Stimulated activated naive CD8-positive, alpha-beta T cell treated with anti-CD3 and anti-CD28 coated beads, Interleukin-15, Interleukin-2, amounts not matched to agents 100 ng/mL and 50 ng/mL, for 24 hours (primary cell): ENCODE data around the gene ABR.
"Not testable (repeated sequence)": the region's sequence is repeated elsewhere in the genome, so short reads cannot be mapped to it uniquely, and the experiment has no call there.

Experiments used
- H3K27ac Mint-ChIP-seq: one replicate; pipeline ENCODE4 v1.8.0; 2021; ENCODE audit warnings: mild to moderate bottlenecking, mixed read lengths
- H3K27me3 Mint-ChIP-seq: one replicate; pipeline ENCODE4 v1.8.0; 2021; ENCODE audit warnings: mixed read lengths
- H3K36me3 Mint-ChIP-seq: one replicate; pipeline ENCODE4 v1.8.0; 2021; ENCODE audit warnings: low read depth, mixed read lengths
- H3K4me1 Mint-ChIP-seq: one replicate; pipeline ENCODE4 v1.8.0; 2021; ENCODE audit warnings: low read depth, mixed read lengths
- H3K4me3 Mint-ChIP-seq: one replicate; pipeline ENCODE4 v1.8.0; 2021; ENCODE audit warnings: mild to moderate bottlenecking, mixed read lengths
- H3K9me3 Mint-ChIP-seq: one replicate; pipeline ENCODE4 v1.8.0; 2021; ENCODE audit warnings: mixed read lengths

ABR gene

GRCh38 chr17:1074886-1075605 lies 104.7 kb downstream of the ABR start:
- H3K27ac Mint-ChIP-seq, result no peak overlapping the region
- H3K27me3 Mint-ChIP-seq, result no peaks in the 10 kb centered on the region
- no peaks in the 10 kb centered on the region for H3K4me1 Mint-ChIP-seq
- no peak overlapping the region for H3K4me3 Mint-ChIP-seq
- no peaks in the 10 kb centered on the region for H3K36me3 Mint-ChIP-seq
- no peaks in the 10 kb centered on the region for H3K9me3 Mint-ChIP-seq

DNA sequence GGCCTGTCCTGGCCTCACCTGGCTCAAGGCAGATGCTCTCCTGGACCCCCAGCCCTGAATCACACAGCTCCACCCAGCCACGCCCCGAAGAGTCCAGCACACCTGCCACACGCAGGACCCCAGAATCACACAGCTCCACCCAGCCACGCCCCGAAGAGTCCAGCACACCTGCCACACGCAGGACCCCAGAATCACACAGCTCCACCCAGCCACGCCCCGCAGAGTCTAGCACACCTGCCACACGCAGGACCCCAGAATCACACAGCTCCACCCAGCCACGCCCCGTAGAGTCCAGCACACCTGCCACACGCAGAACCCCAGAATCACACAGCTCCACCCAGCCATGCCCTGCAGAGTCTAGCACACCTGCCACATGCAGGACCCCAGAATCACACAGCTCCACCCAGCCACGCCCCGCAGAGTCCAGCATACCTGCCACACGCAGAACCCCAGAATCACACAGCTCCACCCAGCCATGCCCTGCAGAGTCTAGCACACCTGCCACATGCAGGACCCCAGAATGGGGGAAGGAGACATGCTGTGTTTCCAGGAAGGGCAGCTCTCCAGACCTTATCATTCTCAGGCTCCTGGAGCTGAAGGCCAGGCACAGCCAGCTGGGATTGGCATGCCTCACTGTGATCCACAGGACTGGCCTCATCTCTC lies 105.7 kb downstream of the ABR start:
- not testable (repeated sequence) for H3K36me3 Mint-ChIP-seq, H3K27me3 Mint-ChIP-seq, H3K9me3 Mint-ChIP-seq, H3K4me1 Mint-ChIP-seq, H3K4me3 Mint-ChIP-seq, H3K27ac Mint-ChIP-seq

DNA sequence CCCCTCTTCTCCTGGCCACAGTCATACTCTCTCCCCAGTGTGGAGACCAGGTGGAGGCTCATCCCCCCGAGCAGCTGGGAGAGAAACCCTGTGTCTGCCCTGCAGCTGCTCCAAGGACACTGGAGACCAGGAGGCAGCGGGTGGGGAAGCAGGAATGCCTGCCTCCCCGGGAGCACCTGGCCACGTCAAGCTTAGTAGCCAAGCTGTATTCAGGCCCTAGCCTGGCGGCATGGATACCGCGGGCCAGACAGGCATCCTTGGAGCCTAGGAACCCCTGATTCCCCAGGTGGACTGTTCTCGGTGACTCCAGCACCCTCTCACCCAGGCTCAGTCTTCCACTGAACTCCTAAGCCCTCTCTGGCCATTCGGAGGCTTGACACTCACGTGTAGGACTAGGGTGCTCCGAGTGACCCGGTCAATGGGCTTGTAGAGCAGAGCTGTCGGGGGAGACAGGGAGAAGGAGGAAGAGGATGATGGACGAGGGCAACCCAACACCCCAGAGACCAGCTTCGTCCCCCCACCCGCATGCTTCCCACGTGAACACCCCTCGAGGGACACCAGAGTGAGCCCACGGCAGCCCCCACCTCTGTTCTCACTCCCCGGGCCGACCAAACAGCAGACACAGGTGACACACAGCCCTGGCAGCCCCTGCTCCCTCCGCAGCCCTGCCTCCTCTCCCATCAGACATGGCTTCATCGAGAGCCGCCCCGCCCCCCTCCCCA lies 106.4 kb downstream of the ABR start:
- Mint-ChIP-seq H3K4me3 (no peak overlapping the region), H3K9me3 (no peaks in the 10 kb centered on the region), H3K27ac (no peak overlapping the region), H3K4me1 (no peaks in the 10 kb centered on the region), H3K36me3 (peaks cover 8% of the 10 kb centered on the region), H3K27me3 (no peaks in the 10 kb centered on the region)

- peaks cover 14% of the 10 kb centered on the region for H3K36me3 Mint-ChIP-seq
- no peak overlapping the region for H3K27ac Mint-ChIP-seq
These were observed 107.2 kb downstream of the ABR start for GRCh38 chr17:1072551-1072961.

DNA sequence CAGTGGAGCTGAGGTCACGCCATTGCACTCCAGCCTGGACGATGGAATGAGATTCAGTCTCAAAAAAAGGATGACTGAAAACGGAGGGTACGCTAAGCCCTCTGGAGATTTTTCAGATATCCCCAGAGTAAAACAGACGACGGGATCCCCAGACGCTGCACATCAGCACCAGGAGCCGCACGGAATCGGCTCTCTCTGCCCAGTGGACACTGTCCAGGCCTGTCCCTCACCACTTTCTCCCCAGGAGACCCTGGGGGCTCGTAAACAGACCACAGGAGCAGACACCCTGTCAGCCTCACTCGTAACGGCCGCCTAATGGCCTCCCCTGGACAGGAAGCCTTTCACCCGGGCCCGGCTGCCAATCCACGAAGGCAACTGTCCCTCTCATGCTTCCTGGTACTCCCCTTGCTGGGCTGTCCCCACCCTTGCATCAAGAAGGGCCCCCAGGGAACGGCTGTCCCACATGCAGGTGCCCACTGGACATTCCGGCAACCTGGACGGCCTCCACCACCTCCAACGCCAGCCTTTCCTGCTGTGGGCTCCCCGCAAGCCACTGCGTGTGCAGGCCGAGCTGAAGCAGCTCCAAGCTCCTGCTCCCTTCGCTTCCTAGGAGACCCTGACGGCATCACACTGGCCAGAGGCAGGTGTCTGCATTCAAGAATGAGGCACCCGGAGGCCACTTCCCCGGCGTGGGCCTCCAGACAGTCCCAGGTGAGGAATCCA lies 108.5 kb downstream of the ABR start:
- no peaks in the 10 kb centered on the region for H3K27me3 Mint-ChIP-seq
- no peaks in the 10 kb centered on the region for H3K9me3 Mint-ChIP-seq
- H3K36me3 Mint-ChIP-seq, result peaks cover 27% of the 10 kb centered on the region
- no peak overlapping the region for H3K4me3 Mint-ChIP-seq
- H3K4me1 Mint-ChIP-seq, result no peaks in the 10 kb centered on the region
- no peak overlapping the region for H3K27ac Mint-ChIP-seq

More at GRCh38 chr17:1072551-1072961, 107.2 kb downstream of the ABR start:
- no peaks in the 10 kb centered on the region for H3K27me3 Mint-ChIP-seq
- H3K4me3 Mint-ChIP-seq, result no peak overlapping the region
- H3K4me1 Mint-ChIP-seq, result no peaks in the 10 kb centered on the region
- no peaks in the 10 kb centered on the region for H3K9me3 Mint-ChIP-seq

GRCh38 chr17:1070411-1070810 lies 109.4 kb downstream of the ABR start:
- H3K4me1 Mint-ChIP-seq, result no peaks in the 10 kb centered on the region
- no peak overlapping the region for H3K4me3 Mint-ChIP-seq
- H3K27me3 Mint-ChIP-seq, result no peaks in the 10 kb centered on the region
- H3K9me3 Mint-ChIP-seq, result no peaks in the 10 kb centered on the region
- no peak overlapping the region for H3K27ac Mint-ChIP-seq
- H3K36me3 Mint-ChIP-seq, result peaks cover 35% of the 10 kb centered on the region

DNA sequence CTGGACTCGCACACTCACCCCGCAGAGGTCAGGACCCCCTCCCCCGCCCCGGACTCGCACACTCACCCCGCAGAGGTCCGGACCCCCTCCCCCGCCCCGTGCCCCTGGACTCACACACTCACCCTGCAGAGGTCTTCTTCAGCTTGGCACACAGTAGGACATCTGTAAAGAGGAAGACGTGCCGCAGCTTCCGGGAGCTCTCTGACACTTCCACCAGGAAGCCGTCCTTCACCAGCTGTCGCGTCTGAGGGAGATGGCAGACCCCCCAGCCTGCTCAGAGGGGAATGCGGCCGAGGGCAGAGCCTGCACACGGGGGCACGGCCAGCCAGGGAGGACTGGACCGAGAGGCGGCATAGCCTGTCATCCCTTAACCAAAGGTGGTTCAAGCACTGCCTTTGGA lies 109.9 kb downstream of the ABR start:
- H3K27me3 Mint-ChIP-seq, result no peaks in the 10 kb centered on the region
- H3K9me3 Mint-ChIP-seq, result no peaks in the 10 kb centered on the region
- H3K36me3 Mint-ChIP-seq, result peaks cover 36% of the 10 kb centered on the region
- H3K27ac Mint-ChIP-seq, result no peak overlapping the region
- no peak overlapping the region for H3K4me3 Mint-ChIP-seq
- H3K4me1 Mint-ChIP-seq, result no peaks in the 10 kb centered on the region

DNA sequence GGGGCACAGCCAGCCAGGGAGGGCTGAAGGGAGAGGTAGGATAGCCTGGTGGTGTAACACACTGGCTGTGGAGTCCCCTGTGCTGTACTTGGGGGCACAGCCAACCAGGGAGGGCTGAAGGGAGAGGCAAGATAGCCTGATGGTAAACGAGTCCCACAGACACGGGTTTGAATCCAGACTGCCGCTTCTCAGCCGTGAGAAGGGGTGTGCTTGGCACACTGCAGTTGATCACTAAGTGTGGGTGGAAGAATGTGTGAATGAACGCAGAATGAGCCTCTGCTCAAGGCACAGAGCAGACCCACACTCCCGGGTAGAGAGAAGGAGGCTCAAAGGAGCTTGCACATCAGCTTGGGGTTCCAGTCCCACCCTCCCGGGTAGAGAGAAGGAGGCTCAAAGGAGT lies 111.4 kb downstream of the ABR start:
- no peaks in the 10 kb centered on the region for H3K4me1 Mint-ChIP-seq
- H3K4me3 Mint-ChIP-seq, result no peak overlapping the region
- no peaks in the 10 kb centered on the region for H3K9me3 Mint-ChIP-seq
- peaks cover 36% of the 10 kb centered on the region for H3K36me3 Mint-ChIP-seq
- no peak overlapping the region for H3K27ac Mint-ChIP-seq
- no peaks in the 10 kb centered on the region for H3K27me3 Mint-ChIP-seq

- Mint-ChIP-seq H3K36me3 (peaks cover 36% of the 10 kb centered on the region), H3K27ac (no peak overlapping the region), H3K4me1 (no peaks in the 10 kb centered on the region), H3K27me3 (no peaks in the 10 kb centered on the region), H3K4me3 (no peak overlapping the region), H3K9me3 (no peaks in the 10 kb centered on the region)
These were observed 112.4 kb downstream of the ABR start for GRCh38 chr17:1067282-1067956.

- H3K9me3 Mint-ChIP-seq, H3K27ac Mint-ChIP-seq, H3K4me1 Mint-ChIP-seq, H3K4me3 Mint-ChIP-seq, H3K27me3 Mint-ChIP-seq: not testable (repeated sequence)
- peaks cover 41% of the 10 kb centered on the region for H3K36me3 Mint-ChIP-seq
These were observed 114.4 kb downstream of the ABR start for GRCh38 chr17:1065416-1065815.

- H3K9me3 Mint-ChIP-seq, result no peaks in the 10 kb centered on the region
- H3K36me3 Mint-ChIP-seq, result peaks cover 39% of the 10 kb centered on the region
- H3K27me3 Mint-ChIP-seq, result no peaks in the 10 kb centered on the region
- no peaks in the 10 kb centered on the region for H3K4me1 Mint-ChIP-seq
- no peak overlapping the region for H3K27ac Mint-ChIP-seq
- no peak overlapping the region for H3K4me3 Mint-ChIP-seq
These were observed 118.8 kb downstream of the ABR start for GRCh38 chr17:1060991-1061390.

DNA sequence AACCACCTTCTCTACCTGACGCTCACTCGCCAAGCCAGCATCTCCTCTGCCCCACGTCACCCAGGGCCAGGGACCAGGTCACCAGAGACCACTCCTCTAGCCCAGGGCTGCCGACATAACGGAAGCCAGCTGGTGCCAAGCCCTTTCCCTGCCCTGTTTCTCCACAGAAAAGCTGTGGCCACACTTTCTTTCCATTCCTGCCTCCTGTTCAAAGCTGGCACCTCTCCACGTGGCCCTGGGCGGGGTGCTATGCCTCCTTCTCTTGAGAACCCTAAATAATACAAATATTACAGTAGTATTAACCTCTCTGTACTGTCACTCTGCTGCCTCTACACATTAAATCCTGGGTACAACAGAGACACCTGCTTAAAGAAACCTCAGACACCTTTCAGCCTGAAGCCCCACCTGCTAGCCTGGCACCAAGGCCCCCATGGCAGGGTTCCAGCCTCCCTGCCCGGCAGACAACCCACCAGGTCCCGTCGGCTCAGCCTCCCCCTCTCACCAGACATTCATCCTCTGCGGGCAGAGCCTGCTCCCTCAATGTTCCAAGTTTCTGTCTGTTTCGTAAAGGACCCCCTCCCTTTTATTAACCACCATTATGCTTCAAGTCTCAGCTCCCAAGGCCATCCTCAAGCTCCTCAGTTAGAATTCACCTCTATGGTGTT lies 120.5 kb downstream of the ABR start:
- Mint-ChIP-seq H3K27me3 (no peaks in the 10 kb centered on the region), H3K4me3 (no peak overlapping the region), H3K36me3 (peaks cover 33% of the 10 kb centered on the region), H3K4me1 (no peaks in the 10 kb centered on the region), H3K27ac (no peak overlapping the region), H3K9me3 (no peaks in the 10 kb centered on the region)

DNA sequence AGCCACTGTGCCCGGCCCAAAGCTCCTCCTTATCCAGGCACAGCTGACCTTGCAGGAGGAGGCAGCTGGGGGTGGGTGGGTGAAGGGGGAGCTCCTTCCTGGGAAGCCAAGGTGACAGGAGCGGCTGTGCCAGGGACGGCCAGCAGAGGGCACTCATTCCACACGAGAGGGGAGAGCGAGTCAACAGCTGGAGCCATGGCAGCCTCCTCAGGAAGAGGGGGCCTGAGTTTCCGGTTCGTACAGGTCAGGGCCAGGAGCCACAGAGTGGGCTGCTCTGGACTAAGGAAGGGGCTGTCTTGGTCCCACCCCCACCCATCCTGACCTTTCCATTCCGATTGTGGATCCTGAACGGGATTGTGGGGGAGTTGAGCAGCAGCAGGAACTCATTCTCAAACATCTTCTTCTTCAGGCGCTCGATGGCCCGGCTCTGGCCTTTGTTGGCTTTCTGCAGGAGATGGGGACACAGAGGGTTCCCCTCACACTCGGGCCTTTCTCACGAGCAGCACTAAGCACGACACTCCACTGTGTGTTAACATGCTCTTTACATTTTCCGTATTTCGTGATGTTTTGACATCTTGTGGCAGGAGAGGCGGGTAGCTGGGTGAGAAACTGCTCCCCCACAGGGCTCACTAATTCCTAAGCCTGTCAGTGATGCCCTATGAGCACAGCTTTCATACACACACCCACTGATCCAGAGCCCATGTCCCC lies 121.2 kb downstream of the ABR start:
- Mint-ChIP-seq H3K4me1 (no peaks in the 10 kb centered on the region), H3K36me3 (peaks cover 33% of the 10 kb centered on the region), H3K9me3 (no peaks in the 10 kb centered on the region), H3K27ac (no peak overlapping the region), H3K27me3 (no peaks in the 10 kb centered on the region), H3K4me3 (no peak overlapping the region)

DNA sequence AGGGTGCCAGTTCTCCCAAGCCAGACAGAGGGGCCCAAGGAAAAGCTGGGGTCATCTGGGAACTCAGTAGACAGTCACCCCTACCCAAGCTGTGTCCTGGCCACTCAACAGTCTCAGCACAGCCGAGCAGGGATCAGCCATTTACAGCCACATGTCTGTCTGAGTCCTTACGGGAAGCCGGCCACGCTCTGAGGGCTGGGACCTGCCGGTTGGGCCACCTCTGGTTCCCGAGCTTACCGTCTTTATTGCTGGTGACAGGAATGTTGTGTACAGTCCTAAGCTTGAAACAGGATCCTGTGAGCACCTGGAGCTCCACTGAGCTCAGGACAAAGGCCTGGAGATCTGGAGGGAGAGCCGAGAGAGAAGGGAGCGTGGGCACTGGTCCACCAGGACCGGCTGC lies 123.0 kb downstream of the ABR start:
- Mint-ChIP-seq H3K27ac (no peak overlapping the region), H3K36me3 (peaks cover 33% of the 10 kb centered on the region), H3K9me3 (no peaks in the 10 kb centered on the region), H3K27me3 (no peaks in the 10 kb centered on the region), H3K4me1 (no peaks in the 10 kb centered on the region), H3K4me3 (no peak overlapping the region)
